ENCODE data around the gene DLGAP1.
"Not testable (repeated sequence)": the region's sequence is repeated elsewhere in the genome, so short reads cannot be mapped to it uniquely, and the experiment has no call there.

The DLGAP1 gene

GRCh38 chr18:3611313-3612090, 843.6 kb downstream of the DLGAP1 start:
- no peak for DNase-seq

- DNase-seq, result no peak
Measured at GRCh38 chr18:3610813-3611212, 844.3 kb downstream of the DLGAP1 start.

GRCh38 chr18:3610188-3610708, 844.9 kb downstream of the DLGAP1 start:
- DNase-seq, result no peak

DNA sequence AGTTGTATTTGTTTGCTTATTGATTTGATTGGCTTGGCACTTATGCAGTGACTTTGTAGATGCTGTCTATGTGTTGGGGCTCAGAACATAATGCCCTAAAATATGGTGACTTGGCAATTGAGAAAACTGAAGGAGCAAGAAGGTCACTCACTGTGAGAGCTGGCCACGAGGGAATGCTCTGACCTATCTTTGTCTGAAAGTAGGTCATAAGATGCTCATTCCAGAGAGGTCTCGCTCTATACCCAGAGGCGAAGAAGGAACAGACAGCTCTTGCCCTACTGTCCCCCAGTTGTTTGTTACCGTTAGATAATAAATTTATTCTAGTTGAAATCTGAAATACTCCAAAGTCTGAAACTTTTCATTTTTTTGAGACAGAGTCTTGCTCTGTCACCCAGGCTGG, 846.6 kb downstream of the DLGAP1 start:
- no peak for DNase-seq

DNA sequence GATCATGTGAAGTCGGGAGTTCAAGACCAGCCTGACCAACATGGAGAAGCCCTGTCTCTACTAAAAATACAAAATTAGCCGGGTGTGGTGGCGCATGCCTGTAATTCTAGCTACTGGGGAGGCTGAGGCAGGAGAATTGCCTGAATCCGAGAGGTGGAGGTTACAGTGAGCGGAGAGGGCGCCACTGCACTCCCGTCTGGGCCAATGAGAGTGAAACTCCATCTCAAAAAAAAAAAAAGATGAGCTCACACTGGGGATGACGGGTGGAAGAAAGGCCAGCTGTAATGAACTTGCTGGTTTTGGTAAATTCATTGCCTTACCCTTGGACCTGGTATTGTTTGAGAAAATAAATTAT, 847.0 kb downstream of the DLGAP1 start:
- not testable (repeated sequence) for DNase-seq

DNA sequence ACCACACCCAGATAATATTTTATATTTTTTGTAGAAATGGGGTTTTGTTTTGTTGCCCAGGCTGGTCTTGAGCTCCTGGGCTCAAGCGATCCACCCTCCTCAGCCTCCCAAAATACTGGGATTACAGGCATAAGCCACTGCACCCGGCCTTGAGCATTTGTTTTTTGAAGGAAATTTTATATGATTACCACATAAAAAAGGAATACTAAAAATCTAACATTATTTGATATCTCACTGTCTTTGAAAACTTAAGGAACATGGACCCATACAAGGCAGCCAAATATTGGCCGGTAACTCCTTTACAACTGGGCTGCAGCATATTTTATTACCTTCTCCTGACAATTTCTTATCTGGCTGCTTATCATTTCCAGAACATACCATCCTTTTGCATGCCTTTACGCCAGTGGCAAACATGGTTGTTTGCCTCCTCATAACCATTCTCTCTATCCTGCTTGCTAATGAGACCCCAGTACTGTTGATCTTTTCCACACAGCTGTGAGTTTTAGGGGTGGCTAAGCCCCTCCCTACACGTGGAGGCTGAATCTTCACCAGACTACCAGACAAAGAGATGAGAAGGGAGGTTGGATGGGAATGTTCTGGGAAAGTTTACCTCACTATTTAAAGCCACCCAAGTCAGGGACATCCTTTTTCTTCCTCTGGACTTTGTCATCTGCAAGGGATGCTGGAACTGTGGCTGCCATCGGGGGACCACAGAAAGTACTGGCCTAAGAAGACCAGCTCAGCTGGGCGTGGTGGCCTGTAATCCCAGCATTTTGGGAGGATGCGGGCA, 847.6 kb downstream of the DLGAP1 start:
- no peak for DNase-seq

DNA sequence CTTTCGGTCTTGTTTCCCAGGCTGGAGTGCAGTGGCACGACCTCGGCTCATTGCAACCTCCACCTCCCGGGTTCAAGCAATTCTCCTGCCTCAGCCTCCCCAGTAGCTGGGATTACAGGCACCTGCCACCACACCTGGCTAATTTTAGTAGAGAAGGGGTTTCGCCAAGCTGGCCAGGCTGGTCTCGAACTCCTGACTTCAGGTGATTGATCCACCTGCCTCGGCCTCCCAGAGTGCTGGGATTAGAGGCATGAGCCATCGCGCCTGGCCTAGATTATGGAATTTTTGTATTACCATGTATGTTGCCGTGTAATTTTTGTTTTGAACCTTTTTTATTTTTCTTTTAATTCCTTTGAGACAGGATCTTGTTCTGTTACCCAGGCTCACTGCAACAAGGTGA, 848.2 kb downstream of the DLGAP1 start:
- DNase-seq, result not testable (repeated sequence)

DNA sequence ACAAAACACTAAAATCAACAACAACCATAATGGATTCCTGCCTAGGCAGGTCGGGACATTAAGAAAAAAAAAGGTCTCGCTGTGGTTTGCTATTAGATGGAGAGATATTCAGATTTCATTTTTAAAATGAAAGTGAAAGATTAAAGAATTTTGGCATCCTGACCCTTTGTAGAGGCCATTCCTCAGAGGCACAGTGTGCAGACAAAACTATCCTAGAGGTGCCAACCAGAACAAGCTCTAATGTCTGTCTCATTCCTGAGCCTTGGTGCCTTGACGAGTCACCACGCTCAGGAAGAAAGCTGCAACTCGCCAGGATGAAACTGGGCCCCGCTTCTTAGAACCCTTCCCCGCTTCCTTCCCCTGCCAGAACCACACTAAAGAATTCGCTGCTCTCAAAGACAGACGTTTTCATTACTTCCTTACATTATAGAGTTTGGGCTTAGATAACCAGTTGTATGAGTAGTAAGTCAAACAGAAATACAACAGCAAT, 849.1 kb downstream of the DLGAP1 start:
- DNase-seq, result peak; percentile 25 to 30

- DNase-seq, result no peak
Measured at GRCh38 chr18:3605486-3605952, 849.6 kb downstream of the DLGAP1 start.

- peak; percentile 34 to 38 for DNase-seq
Measured at GRCh38 chr18:3604498-3605408, 850.4 kb downstream of the DLGAP1 start.

DNA sequence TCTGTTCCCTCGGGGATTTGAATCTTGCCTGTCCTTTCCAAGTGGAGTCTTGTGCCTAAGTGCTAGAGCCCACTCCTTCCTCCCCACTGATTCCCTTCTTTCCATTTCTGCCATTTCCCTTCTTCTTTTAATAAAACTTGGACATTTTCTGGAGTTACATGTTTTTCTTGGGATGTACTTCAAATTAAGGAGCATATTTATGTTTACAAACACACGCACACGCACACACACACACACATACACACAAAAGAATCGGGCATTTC, 850.9 kb downstream of the DLGAP1 start:
- no peak for DNase-seq

- peak in 1 of 2 donors; percentile 21 for DNase-seq
Measured at GRCh38 chr18:3603421-3604234, 851.5 kb downstream of the DLGAP1 start.

DNA sequence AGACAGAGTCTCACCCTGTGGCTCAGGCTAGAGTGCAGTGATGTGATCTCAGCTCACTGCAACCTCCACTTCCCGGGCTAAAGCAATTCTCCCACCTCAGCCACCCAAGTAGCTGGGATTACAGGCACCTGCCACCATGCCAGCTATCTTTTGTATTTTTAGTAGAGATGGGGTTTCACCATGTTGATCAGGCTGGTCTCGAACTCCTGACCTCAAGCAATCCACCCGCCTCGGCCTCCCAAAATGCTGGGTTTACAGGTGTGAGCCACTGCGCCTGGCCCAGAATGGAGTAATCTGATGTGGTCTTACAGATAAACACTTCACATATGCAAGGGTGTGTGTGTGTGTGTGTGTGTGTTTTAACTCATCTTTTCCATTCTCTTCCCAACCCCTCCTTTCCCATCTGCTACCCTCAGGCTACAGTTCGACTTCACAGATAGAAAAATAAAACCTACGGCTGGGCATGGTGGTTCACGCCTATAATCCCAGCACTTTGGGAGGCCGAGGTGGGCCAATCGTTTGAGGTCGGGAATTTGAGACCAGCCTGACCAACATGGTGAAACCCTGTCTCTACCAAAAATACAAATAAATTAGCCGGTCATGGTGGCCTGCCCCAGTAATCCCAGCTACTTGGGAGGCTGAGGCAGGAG, 853.9 kb downstream of the DLGAP1 start:
- DNase-seq, result not testable (repeated sequence)

- no peak for DNase-seq
Measured at GRCh38 chr18:3599861-3600260, 855.2 kb downstream of the DLGAP1 start.

DNA sequence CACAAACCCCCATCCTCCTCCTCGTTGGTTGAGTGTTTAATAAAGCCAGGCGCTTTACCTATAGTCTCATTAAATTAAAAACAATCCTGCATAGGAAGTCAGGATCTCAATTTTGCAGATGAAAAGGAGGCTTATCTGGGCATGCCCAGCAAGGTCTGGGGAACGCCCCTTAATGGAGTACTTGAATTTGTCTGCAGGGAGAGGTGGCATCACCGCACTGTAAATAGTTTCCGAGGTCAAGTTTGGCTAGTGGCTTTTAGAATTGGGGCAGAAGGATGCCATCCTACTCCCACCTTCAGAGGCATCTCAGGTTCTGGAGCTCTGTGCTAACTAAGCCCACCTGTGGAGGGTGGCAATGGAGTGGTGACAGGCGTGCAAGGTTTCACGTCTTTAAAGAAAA, 855.9 kb downstream of the DLGAP1 start:
- DNase-seq, result no peak

GRCh38 chr18:3598581-3598980, 856.5 kb downstream of the DLGAP1 start:
- no peak for DNase-seq

GRCh38 chr18:3597409-3598357, 857.4 kb downstream of the DLGAP1 start:
- no peak for DNase-seq

GRCh38 chr18:3596637-3597384, 858.3 kb downstream of the DLGAP1 start:
- DNase-seq, result peak; percentile 35 to 45

DNA sequence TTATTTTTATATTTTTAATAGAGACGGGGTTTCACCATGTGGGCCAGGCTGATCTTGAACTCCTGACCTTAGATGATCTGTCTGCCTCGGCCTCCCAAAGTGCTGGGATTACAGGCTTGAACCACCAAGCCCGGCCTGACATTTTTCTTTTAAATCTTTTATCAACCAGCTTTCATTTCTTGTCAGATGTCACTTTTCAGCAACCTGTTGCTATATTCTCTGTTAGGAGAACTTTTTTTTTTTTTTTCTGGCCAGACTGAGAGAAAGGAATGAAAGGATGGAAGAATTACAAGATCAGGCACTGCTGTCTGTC, 858.8 kb downstream of the DLGAP1 start:
- DNase-seq, result no peak

All from activated CD4-positive, alpha-beta T cell treated with anti-CD3 and anti-CD28 coated beads for 4 hours (primary cell).